Mesothelial cell of epicardium (in vitro differentiated cells): ENCODE results near the gene FBXO36. TPM values are rescaled to one million over a fixed set of nuclear protein-coding genes. Genes with fewer than 3 reads are reported as not detected.
"Not testable (repeated sequence)": the region's sequence is repeated elsewhere in the genome, so short reads cannot be mapped to it uniquely, and the experiment has no call there.

Source experiments
- DNase-seq, 2 experiments: peaks; one replicate each; pipeline ENCODE4 v3.0.0; 2021; ENCODE audit warnings: low spot score in 2 of 2; ENCODE audit not compliant: unreplicated experiment in 2 of 2
- H3K27ac Mint-ChIP-seq: 2 replicates; pipeline ENCODE4 v1.8.0; 2021; ENCODE audit warnings: mixed read lengths
- H3K27me3 Mint-ChIP-seq: 2 replicates; pipeline ENCODE4 v1.8.0; 2021; ENCODE audit warnings: low read depth, mixed read lengths
- H3K36me3 Mint-ChIP-seq: 2 replicates; pipeline ENCODE4 v1.8.0; 2021; ENCODE audit warnings: mixed read lengths
- H3K4me1 Mint-ChIP-seq: 2 replicates; pipeline ENCODE4 v1.8.0; 2021; ENCODE audit warnings: mixed read lengths
- H3K4me3 Mint-ChIP-seq: 2 replicates; pipeline ENCODE4 v1.8.0; 2021; ENCODE audit warnings: mild to moderate bottlenecking, moderate library complexity, mixed read lengths
- H3K9me3 Mint-ChIP-seq: 2 replicates; pipeline ENCODE4 v1.8.0; 2021; ENCODE audit warnings: mixed read lengths
- total RNA-seq: library from RNA; stranded (reverse); gene quantifications from 3 replicates; pipeline ENCODE4 v1.2.1, GENCODE V29; 2021
- TF ChIP-seq, protein P1 (sequence below): fragments of 200-600 bp; sonication (generic); IDR thresholded peaks from one replicate; pipeline ENCODE4 v1.5.0; 2021; ENCODE audit warnings: antibody characterized with exemption; ENCODE audit not compliant: unreplicated experiment

Gene FBXO36
- total RNA-seq, 1 donor from 2014 or later = 5.5 TPM

DNA sequence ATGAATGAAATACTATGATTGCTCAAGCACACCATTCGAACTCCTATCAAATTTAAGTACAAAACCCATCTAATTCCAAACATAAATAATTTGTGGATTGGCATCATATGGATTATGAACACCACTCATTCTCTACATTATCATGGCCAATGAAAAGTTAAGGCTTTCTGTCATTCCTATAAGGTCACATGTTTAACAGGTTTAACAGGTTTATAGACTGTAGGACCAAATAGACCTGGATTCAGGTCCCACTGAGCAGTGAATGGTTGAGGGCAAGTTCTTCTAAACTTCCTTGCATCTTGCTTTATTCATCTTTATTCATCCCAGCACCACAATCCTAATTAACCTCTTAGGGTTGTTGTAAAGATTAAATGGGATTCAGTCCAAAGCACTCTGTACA is 33.4 kb downstream of the FBXO36 start:
- Mint-ChIP-seq H3K27ac (no peak overlapping the region), H3K4me3 (no peak overlapping the region), H3K4me1 (no peaks in the 10 kb centered on the region), H3K36me3 (no peaks in the 10 kb centered on the region), H3K9me3 (no peaks in the 10 kb centered on the region), H3K27me3 (no peaks in the 10 kb centered on the region)
- TF ChIP-seq, protein P1, sequence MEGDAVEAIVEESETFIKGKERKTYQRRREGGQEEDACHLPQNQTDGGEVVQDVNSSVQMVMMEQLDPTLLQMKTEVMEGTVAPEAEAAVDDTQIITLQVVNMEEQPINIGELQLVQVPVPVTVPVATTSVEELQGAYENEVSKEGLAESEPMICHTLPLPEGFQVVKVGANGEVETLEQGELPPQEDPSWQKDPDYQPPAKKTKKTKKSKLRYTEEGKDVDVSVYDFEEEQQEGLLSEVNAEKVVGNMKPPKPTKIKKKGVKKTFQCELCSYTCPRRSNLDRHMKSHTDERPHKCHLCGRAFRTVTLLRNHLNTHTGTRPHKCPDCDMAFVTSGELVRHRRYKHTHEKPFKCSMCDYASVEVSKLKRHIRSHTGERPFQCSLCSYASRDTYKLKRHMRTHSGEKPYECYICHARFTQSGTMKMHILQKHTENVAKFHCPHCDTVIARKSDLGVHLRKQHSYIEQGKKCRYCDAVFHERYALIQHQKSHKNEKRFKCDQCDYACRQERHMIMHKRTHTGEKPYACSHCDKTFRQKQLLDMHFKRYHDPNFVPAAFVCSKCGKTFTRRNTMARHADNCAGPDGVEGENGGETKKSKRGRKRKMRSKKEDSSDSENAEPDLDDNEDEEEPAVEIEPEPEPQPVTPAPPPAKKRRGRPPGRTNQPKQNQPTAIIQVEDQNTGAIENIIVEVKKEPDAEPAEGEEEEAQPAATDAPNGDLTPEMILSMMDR = no peak
- no peak for DNase-seq

DNA sequence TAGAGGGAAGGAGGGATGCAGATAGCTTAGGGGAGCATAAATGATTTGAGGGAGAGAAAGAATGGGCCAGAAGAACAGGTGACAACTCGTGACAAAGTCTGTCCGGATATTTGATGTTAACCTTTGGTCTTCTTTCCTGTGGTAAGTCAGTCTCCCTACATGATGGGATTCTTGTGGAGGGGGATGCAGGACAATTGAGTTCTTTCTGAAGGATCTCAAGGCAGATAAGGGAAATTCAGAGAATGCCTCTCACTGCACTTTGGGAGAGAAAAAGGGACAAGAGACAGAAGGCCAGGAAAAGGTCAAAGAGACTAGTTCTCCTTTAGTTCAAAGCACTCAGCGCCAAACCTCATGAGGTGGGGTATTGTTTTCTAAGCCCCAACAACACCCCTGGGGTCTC is 34.2 kb downstream of the FBXO36 start:
- H3K4me3 Mint-ChIP-seq = no peak overlapping the region
- no peaks in the 10 kb centered on the region for H3K36me3 Mint-ChIP-seq
- DNase-seq = no peak
- H3K4me1 Mint-ChIP-seq = no peaks in the 10 kb centered on the region
- H3K27me3 Mint-ChIP-seq = no peaks in the 10 kb centered on the region
- H3K9me3 Mint-ChIP-seq = no peaks in the 10 kb centered on the region
- H3K27ac Mint-ChIP-seq = no peak overlapping the region
- TF ChIP-seq, protein P1 = no peak

DNA sequence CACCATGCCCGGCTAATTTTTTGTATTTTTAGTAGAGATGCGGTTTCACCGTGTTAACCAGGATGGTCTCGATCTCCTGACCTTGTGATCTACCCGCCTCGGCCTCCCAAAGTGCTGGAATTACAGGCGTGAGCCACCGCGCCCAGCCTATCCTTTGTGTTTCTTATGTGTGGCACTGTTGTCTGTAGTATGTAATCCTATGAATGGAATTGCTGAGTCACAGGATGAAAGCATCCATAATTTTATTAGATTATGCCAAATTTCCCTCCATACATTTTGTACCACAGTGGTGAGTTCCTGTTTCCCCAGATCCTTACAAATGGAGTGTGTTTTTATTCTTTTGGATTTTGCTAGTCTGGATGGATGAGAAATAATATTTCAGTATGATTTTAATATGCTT is 41.3 kb downstream of the FBXO36 start:
- H3K4me1 Mint-ChIP-seq, H3K27me3 Mint-ChIP-seq, H3K27ac Mint-ChIP-seq, H3K9me3 Mint-ChIP-seq, H3K4me3 Mint-ChIP-seq, H3K36me3 Mint-ChIP-seq, DNase-seq: not testable (repeated sequence)

DNA sequence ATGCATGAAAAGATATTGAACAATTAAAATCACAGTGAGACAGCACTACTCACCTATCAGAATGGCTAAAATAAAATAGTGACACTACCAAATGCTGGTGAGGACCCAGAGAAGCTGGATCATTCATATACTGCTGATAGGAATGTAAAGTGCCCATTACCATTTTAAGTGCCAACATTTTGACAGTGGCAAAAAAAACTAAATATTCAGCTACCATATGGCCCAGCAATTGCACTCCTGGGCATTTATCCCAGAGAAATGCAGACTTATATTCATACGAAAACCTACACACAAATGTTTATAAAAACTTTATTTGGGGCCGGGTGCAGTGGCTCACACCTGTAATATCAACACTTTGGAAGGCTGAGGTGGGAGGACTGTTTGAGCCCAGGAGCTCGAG is 47.6 kb downstream of the FBXO36 start:
- H3K27me3 Mint-ChIP-seq = no peaks in the 10 kb centered on the region
- H3K4me3 Mint-ChIP-seq = no peak overlapping the region
- H3K9me3 Mint-ChIP-seq = no peaks in the 10 kb centered on the region
- peaks cover 12% of the 10 kb centered on the region for H3K4me1 Mint-ChIP-seq
- H3K27ac Mint-ChIP-seq = no peak overlapping the region
- DNase-seq = no peak
- TF ChIP-seq, protein P1 = no peak
- H3K36me3 Mint-ChIP-seq = no peaks in the 10 kb centered on the region

DNA sequence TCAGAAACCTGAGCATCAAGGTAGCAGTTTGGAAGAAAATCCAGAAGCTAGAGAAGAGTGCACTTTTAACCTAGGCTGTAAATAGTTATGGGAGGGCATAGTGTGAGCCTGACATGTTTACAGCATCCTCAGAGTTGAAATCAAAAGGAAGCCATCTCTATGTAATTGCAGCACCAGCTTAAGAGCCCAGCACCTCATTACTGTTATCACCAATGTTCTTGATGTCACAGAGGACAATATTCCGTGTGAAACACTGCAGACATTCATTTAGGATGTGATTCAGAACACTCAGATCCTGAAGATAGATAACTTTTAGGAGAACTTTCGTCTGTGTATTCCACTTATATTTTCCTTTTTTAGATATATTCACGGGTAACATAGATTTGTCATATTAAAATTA is 48.1 kb downstream of the FBXO36 start:
- Mint-ChIP-seq H3K27ac (no peak overlapping the region), H3K36me3 (no peaks in the 10 kb centered on the region), H3K4me3 (no peak overlapping the region), H3K9me3 (no peaks in the 10 kb centered on the region), H3K27me3 (no peaks in the 10 kb centered on the region), H3K4me1 (peaks cover 17% of the 10 kb centered on the region)
- no peak for DNase-seq
- TF ChIP-seq, protein P1 = no peak

DNA sequence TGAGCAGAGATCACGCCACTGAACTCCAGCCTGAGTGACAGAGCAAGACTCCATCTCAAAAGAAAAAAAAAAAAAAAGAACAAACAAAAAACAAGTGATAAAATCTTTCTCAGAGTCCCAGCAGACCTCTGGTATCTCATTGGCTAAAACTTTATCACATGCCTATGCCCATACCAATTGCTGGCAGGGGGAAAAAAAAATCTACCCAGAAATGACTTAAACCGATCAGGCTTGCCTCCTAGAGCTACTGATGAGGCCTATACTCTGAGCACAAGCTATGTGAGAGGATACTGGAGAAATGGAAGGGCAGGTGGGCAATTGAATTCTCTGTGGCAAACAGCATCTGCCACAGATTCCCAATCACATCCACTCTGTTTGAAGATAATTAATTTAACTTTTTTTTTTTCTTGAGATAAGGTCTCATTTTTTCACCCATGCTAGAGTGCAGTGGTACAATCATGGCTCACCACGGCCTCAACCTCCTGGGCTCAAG is 49.0 kb downstream of the FBXO36 start:
- no peak for DNase-seq
- H3K4me1 Mint-ChIP-seq = peaks cover 18% of the 10 kb centered on the region
- H3K9me3 Mint-ChIP-seq = no peaks in the 10 kb centered on the region
- H3K27me3 Mint-ChIP-seq = no peaks in the 10 kb centered on the region
- TF ChIP-seq, protein P1 = no peak
- H3K4me3 Mint-ChIP-seq = no peak overlapping the region
- H3K27ac Mint-ChIP-seq = no peak overlapping the region
- H3K36me3 Mint-ChIP-seq = no peaks in the 10 kb centered on the region
